Fibroblast of lung (primary cell): Measurements from ENCODE around the gene PI16.

Experiments
- EZH2 ChIP-seq: IDR thresholded peaks from 2 replicates; pipeline ENCODE4 v1.5.1; 2012; ENCODE audit warnings: low read length, control low read depth, mild to moderate bottlenecking; ENCODE audit errors: missing control alignments
- TF ChIP-seq, protein P1 (sequence below), 2 donors: IDR thresholded peaks in 1 of 2; conservative IDR thresholded peaks in 1 of 2; 1 replicate in 1 of 2; 2 replicates in 1 of 2; pipeline ENCODE4 v1.5.1; 2011 to 2012; ENCODE audit warnings: low read length in 2 of 2, control low read depth in 1 of 2, inconsistent platforms in 1 of 2, low read depth in 1 of 2, mild to moderate bottlenecking in 1 of 2

DNA sequence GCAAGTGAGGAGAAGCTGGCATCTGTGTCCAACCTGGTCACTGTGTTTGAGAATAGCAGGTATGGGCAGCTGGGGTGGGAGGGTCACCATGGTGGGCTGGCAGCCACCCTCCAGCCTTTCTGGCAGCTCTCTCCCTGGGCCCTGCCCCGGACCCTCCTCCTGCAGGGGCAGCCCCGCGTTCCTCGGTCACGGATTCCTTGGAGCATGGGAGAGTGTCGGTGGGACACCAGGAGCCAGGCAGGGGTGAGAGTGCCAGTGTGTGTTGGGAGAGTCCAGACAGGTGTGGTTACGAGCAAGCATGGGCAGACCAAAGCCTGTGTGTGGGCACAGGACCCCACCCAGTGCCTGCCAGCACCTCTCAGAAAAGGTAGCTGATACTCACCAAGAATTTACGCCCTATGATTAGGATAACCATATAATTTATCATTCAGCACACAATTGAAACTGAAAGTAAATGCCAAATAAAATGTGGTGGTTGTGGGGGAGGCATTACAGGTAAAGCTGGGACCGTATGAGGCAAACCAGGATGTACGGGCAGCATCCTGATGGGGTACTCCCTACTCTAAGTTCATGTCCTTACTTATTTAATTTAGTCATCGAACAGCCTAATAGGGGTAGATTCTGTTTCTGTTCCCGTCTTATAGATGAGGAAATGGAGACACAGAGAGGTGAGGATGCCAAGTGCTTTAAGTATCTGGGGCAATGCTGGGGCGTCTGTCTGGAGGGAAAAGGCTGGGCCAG, 51.5 kb downstream of the PI16 start:
- TF ChIP-seq, protein P1, sequence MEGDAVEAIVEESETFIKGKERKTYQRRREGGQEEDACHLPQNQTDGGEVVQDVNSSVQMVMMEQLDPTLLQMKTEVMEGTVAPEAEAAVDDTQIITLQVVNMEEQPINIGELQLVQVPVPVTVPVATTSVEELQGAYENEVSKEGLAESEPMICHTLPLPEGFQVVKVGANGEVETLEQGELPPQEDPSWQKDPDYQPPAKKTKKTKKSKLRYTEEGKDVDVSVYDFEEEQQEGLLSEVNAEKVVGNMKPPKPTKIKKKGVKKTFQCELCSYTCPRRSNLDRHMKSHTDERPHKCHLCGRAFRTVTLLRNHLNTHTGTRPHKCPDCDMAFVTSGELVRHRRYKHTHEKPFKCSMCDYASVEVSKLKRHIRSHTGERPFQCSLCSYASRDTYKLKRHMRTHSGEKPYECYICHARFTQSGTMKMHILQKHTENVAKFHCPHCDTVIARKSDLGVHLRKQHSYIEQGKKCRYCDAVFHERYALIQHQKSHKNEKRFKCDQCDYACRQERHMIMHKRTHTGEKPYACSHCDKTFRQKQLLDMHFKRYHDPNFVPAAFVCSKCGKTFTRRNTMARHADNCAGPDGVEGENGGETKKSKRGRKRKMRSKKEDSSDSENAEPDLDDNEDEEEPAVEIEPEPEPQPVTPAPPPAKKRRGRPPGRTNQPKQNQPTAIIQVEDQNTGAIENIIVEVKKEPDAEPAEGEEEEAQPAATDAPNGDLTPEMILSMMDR (conservative IDR thresholded peaks at IDR 0.05 in 1 of 2, IDR thresholded peaks at IDR 0.05 in 1 of 2; ENCODE audit: low read depth in 1 of 2, low read length in 2 of 2): no peak
- no peak for TF ChIP-seq EZH2
